RWPE1 (cell line): ENCODE data around the gene PIP4K2A.
"Not testable (repeated sequence)": the region's sequence is repeated elsewhere in the genome, so short reads cannot be mapped to it uniquely, and the experiment has no call there.

Experiments
- CTCF ChIA-PET: fragments of 350-600 bp; sonication (Branson Sonifier 250); formaldehyde crosslinking; extraction: SDS; loops from one replicate; lab custom pipeline; 2021; lab: Yijun Ruan, JAX
- POLR2A ChIA-PET: fragments of 400-600 bp; formaldehyde crosslinking; extraction: SDS; loops from one replicate; lab custom pipeline; 2020; ENCODE audit warnings: antibody characterized with exemption; ENCODE audit not compliant: low non-redundant PET; lab: Yijun Ruan, JAX
- DNase-seq: peaks from one replicate; pipeline ENCODE4 v3.0.0; 2012; ENCODE audit warnings: low spot score
- H3K27ac ChIP-seq: fragments of 450-650 bp; 2 replicates; pipeline ENCODE4 v1.5.1; 2017
- CTCF ChIP-seq: fragments of 450-650 bp; conservative IDR thresholded peaks from 2 replicates; pipeline ENCODE4 v1.5.1; 2017; ENCODE audit warnings: low read depth, mild to moderate bottlenecking

The PIP4K2A gene

GRCh38 chr10:22536620-22537019, 177.8 kb downstream of the PIP4K2A start:
- ChIA-PET CTCF (no interaction called here), POLR2A (no interaction called here)
- no peak for DNase-seq
- TF ChIP-seq CTCF: no peak
- H3K27ac ChIP-seq: no peak overlapping the region

GRCh38 chr10:22534849-22535604, 179.4 kb downstream of the PIP4K2A start:
- ChIA-PET POLR2A (no interaction called here), CTCF (no interaction called here)
- no peak overlapping the region for H3K27ac ChIP-seq
- DNase-seq: no peak
- no peak for TF ChIP-seq CTCF

GRCh38 chr10:22531441-22531840, 182.9 kb downstream of the PIP4K2A start:
- CTCF ChIA-PET: no interaction called here

GRCh38 chr10:22531008-22531407, 183.4 kb downstream of the PIP4K2A start:
- POLR2A ChIA-PET: no interaction called here

More at GRCh38 chr10:22531441-22531840, 182.9 kb downstream of the PIP4K2A start:
- no peak overlapping the region for H3K27ac ChIP-seq
- no peak for TF ChIP-seq CTCF
- no peak for DNase-seq
- POLR2A ChIA-PET: no interaction called here

GRCh38 chr10:22527520-22527919, 186.9 kb downstream of the PIP4K2A start:
- TF ChIP-seq CTCF: no peak
- CTCF ChIA-PET: no interaction called here
- no peak for DNase-seq
- POLR2A ChIA-PET: no interaction called here
- no peak overlapping the region for H3K27ac ChIP-seq

More at GRCh38 chr10:22531008-22531407, 183.4 kb downstream of the PIP4K2A start:
- H3K27ac ChIP-seq: no peak overlapping the region
- no peak for TF ChIP-seq CTCF
- CTCF ChIA-PET: no interaction called here
- DNase-seq: no peak

- CTCF ChIA-PET, DNase-seq, H3K27ac ChIP-seq, POLR2A ChIA-PET: not testable (repeated sequence)
Measured at GRCh38 chr10:22524333-22524732, 190.0 kb downstream of the PIP4K2A start.

- DNase-seq, CTCF ChIA-PET, H3K27ac ChIP-seq, POLR2A ChIA-PET: not testable (repeated sequence)
Measured at GRCh38 chr10:22520645-22521044, 193.7 kb downstream of the PIP4K2A start.
